WTC11 (cell line): ENCODE data around the gene SENP3. TPM values are rescaled to one million over a fixed set of nuclear protein-coding genes. Genes with fewer than 3 reads are reported as not detected.

Experiments used
- ATAC-seq: fragments of 200-7000 bp; cut with Tn5 transposase; 2 replicates; pipeline ENCODE4 v1.10.0; 2021; ENCODE audit warnings: mild to moderate bottlenecking, moderate library complexity
- CTCF ChIA-PET: fragments of 300-600 bp; sonication (Branson Sonifier 250); formaldehyde crosslinking; loops from one replicate; lab custom pipeline; 2021; ENCODE audit warnings: antibody characterized with exemption; lab: Charles Lee
- POLR2A ChIA-PET: fragments of 350-600 bp; sonication (Branson Sonifier 250); formaldehyde crosslinking; loops from one replicate; lab custom pipeline; 2021; ENCODE audit warnings: antibody characterized with exemption; lab: Charles Lee
- DNase-seq: peaks from one replicate; pipeline ENCODE4 v3.0.0; 2021; ENCODE audit warnings: low spot score
- H3K27ac Mint-ChIP-seq: 2 replicates; pipeline ENCODE4 v1.8.0; 2021; ENCODE audit warnings: mixed read lengths
- H3K27me3 Mint-ChIP-seq: 2 replicates; pipeline ENCODE4 v1.8.0; 2021; ENCODE audit warnings: low read depth, mild to moderate bottlenecking, moderate library complexity, mixed read lengths
- H3K36me3 Mint-ChIP-seq: 2 replicates; pipeline ENCODE4 v1.8.0; 2021; ENCODE audit warnings: mixed read lengths
- H3K4me1 Mint-ChIP-seq: 2 replicates; pipeline ENCODE4 v1.8.0; 2022; ENCODE audit warnings: mixed read lengths
- H3K4me3 Mint-ChIP-seq: 2 replicates; pipeline ENCODE4 v1.8.0; 2021; ENCODE audit warnings: mild to moderate bottlenecking, moderate library complexity, mixed read lengths
- H3K9me3 Mint-ChIP-seq: 2 replicates; pipeline ENCODE4 v1.8.0; 2021; ENCODE audit warnings: mixed read lengths
- AFF4 ChIP-seq: sonication (generic); formaldehyde crosslinking; IDR thresholded peaks from 2 replicates; pipeline ENCODE4 v1.8.1; 2023; ENCODE audit warnings: mild to moderate bottlenecking, missing genetic modification reagents, borderline replicate concordance
- ATF2 ChIP-seq: sonication (generic); formaldehyde crosslinking; IDR thresholded peaks from 2 replicates; pipeline ENCODE4 v1.8.1; 2022; ENCODE audit warnings: low read depth, missing genetic modification reagents, borderline replicate concordance
- E2F4 ChIP-seq: sonication (generic); formaldehyde crosslinking; IDR thresholded peaks from 2 replicates; pipeline ENCODE4 v1.8.1; 2022; ENCODE audit warnings: low read depth, mild to moderate bottlenecking, moderate library complexity, missing genetic modification reagents, borderline replicate concordance
- EMX1 ChIP-seq: fragments of 250-450 bp; sonication (Bioruptor Pico); IDR thresholded peaks from 2 replicates; pipeline ENCODE4 v1.8.0; 2021; ENCODE audit warnings: mild to moderate bottlenecking
- IRF2 ChIP-seq: sonication (generic); formaldehyde crosslinking; IDR thresholded peaks from 2 replicates; pipeline ENCODE4 v1.8.0; 2022; ENCODE audit warnings: low read depth, missing genetic modification reagents, borderline replicate concordance
- JUN ChIP-seq: sonication (generic); formaldehyde crosslinking; IDR thresholded peaks from 2 replicates; pipeline ENCODE4 v1.8.0; 2023; ENCODE audit warnings: mild to moderate bottlenecking, missing genetic modification reagents
- KAT7 ChIP-seq: sonication (generic); formaldehyde crosslinking; IDR thresholded peaks from 2 replicates; pipeline ENCODE4 v1.8.1; 2023; ENCODE audit warnings: missing genetic modification reagents, mild to moderate bottlenecking, borderline replicate concordance
- NFE2L1 ChIP-seq: sonication (generic); formaldehyde crosslinking; IDR thresholded peaks from 2 replicates; pipeline ENCODE4 v1.8.1; 2023; ENCODE audit warnings: missing genetic modification reagents
- RELA ChIP-seq: sonication (generic); formaldehyde crosslinking; IDR thresholded peaks from 2 replicates; pipeline ENCODE4 v1.8.1; 2022; ENCODE audit warnings: missing genetic modification reagents, mild to moderate bottlenecking, borderline replicate concordance
- SP1 ChIP-seq: sonication (generic); formaldehyde crosslinking; conservative IDR thresholded peaks from 2 replicates; pipeline ENCODE4 v1.8.1; 2022; ENCODE audit warnings: missing genetic modification reagents
- ZNF138 ChIP-seq: sonication (generic); formaldehyde crosslinking; conservative IDR thresholded peaks from 2 replicates; pipeline ENCODE4 v1.8.1; 2022; ENCODE audit warnings: mild to moderate bottlenecking, moderate library complexity, missing genetic modification reagents
- ZNF263 ChIP-seq: sonication (generic); formaldehyde crosslinking; IDR thresholded peaks from 2 replicates; pipeline ENCODE4 v1.8.1; 2022; ENCODE audit warnings: low read depth, mild to moderate bottlenecking, moderate library complexity, missing genetic modification reagents
- ZNF281 ChIP-seq: sonication (generic); formaldehyde crosslinking; IDR thresholded peaks from 2 replicates; pipeline ENCODE4 v1.8.0; 2023; ENCODE audit warnings: mild to moderate bottlenecking, missing genetic modification reagents
- ZNF317 ChIP-seq: sonication (generic); formaldehyde crosslinking; IDR thresholded peaks from 2 replicates; pipeline ENCODE4 v1.8.1; 2023; ENCODE audit warnings: low read depth, mild to moderate bottlenecking, moderate library complexity, missing genetic modification reagents, borderline replicate concordance
- total RNA-seq: library from RNA; stranded (reverse); gene quantifications from 3 replicates; pipeline ENCODE4 v1.2.3, GENCODE V29; 2021
- TF ChIP-seq, protein P1 (sequence below): sonication (generic); formaldehyde crosslinking; IDR thresholded peaks from 2 replicates; pipeline ENCODE4 v1.8.0; 2022; ENCODE audit warnings: missing genetic modification reagents
- TF ChIP-seq, protein P2 (sequence below): sonication (generic); formaldehyde crosslinking; IDR thresholded peaks from 2 replicates; pipeline ENCODE4 v1.8.1; 2023; ENCODE audit warnings: mild to moderate bottlenecking, moderate library complexity, missing genetic modification reagents

The SENP3 gene
- total RNA-seq, 1 experiment from 2014 or later: 85.4 TPM

DNA sequence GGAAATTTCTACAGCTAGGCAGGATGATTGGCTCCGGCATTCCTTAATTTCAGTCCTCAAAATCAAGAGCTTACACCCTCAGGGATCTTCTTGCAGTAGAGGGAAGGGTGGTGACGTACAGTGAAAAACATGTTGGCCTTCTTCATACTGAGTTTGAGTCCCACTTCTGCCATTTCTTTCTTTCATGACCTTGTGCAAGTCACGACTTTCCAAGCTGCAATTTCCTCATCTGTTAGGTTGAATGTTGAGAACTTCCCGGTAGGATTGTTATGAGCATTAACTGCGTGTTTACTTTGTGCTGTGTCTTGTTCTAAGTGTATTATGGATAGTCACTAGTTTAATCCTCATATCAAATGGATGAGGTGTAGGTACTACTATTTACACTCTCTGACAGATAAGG, 7.9 kb downstream of the SENP3 start (continued):
- TF ChIP-seq, protein P1, sequence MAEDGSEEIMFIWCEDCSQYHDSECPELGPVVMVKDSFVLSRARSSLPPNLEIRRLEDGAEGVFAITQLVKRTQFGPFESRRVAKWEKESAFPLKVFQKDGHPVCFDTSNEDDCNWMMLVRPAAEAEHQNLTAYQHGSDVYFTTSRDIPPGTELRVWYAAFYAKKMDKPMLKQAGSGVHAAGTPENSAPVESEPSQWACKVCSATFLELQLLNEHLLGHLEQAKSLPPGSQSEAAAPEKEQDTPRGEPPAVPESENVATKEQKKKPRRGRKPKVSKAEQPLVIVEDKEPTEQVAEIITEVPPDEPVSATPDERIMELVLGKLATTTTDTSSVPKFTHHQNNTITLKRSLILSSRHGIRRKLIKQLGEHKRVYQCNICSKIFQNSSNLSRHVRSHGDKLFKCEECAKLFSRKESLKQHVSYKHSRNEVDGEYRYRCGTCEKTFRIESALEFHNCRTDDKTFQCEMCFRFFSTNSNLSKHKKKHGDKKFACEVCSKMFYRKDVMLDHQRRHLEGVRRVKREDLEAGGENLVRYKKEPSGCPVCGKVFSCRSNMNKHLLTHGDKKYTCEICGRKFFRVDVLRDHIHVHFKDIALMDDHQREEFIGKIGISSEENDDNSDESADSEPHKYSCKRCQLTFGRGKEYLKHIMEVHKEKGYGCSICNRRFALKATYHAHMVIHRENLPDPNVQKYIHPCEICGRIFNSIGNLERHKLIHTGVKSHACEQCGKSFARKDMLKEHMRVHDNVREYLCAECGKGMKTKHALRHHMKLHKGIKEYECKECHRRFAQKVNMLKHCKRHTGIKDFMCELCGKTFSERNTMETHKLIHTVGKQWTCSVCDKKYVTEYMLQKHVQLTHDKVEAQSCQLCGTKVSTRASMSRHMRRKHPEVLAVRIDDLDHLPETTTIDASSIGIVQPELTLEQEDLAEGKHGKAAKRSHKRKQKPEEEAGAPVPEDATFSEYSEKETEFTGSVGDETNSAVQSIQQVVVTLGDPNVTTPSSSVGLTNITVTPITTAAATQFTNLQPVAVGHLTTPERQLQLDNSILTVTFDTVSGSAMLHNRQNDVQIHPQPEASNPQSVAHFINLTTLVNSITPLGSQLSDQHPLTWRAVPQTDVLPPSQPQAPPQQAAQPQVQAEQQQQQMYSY: no peak

GRCh38 chr17:7570351-7570750, 8.6 kb downstream of the SENP3 start:
- Mint-ChIP-seq H3K27ac (no peak overlapping the region), H3K27me3 (no peaks in the 10 kb centered on the region), H3K4me1 (peaks cover 27% of the 10 kb centered on the region), H3K9me3 (no peaks in the 10 kb centered on the region), H3K4me3 (no peak overlapping the region), H3K36me3 (peaks cover 67% of the 10 kb centered on the region)
- ATAC-seq: no peak
- no peak for DNase-seq
- ChIA-PET POLR2A (no interaction called here), CTCF (interaction anchor here (0.6 to 3.4 kb wide), 4 partner anchors 10 to 103 kb away, joined by 3 to 22 read pairs (median 4); no protein-coding TSS in a partner anchor)
- TF ChIP-seq RELA (CRISPR knock-in tag) (no peak), NFE2L1 (CRISPR knock-in tag) (no peak), ZNF138 (CRISPR knock-in tag) (no peak), SP1 (CRISPR knock-in tag) (no peak), IRF2 (CRISPR knock-in tag) (no peak), ZNF263 (CRISPR knock-in tag) (no peak), ZNF281 (CRISPR knock-in tag) (no peak), ZNF317 (CRISPR knock-in tag) (no peak), E2F4 (CRISPR knock-in tag) (no peak), JUN (no peak), ATF2 (CRISPR knock-in tag) (no peak), KAT7 (CRISPR knock-in tag) (no peak), EMX1 (CRISPR knock-in tag) (no peak), AFF4 (CRISPR knock-in tag) (no peak)
- TF ChIP-seq, protein P1: no peak
- TF ChIP-seq, protein P2, sequence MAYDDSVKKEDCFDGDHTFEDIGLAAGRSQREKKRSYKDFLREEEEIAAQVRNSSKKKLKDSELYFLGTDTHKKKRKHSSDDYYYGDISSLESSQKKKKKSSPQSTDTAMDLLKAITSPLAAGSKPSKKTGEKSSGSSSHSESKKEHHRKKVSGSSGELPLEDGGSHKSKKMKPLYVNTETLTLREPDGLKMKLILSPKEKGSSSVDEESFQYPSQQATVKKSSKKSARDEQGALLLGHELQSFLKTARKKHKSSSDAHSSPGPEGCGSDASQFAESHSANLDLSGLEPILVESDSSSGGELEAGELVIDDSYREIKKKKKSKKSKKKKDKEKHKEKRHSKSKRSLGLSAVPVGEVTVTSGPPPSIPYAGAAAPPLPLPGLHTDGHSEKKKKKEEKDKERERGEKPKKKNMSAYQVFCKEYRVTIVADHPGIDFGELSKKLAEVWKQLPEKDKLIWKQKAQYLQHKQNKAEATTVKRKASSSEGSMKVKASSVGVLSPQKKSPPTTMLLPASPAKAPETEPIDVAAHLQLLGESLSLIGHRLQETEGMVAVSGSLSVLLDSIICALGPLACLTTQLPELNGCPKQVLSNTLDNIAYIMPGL (CRISPR knock-in tag): no peak
